SK-N-SH (cell line): Measurements from ENCODE around the gene SLC26A3.

Experiments used
- FOXM1 ChIP-seq: IDR thresholded peaks from 2 replicates; pipeline ENCODE4 v1.4.0; 2012; ENCODE audit warnings: low read depth, mild to moderate bottlenecking
- NFIC ChIP-seq: IDR thresholded peaks from 2 replicates; pipeline ENCODE4 v1.4.0; 2012; ENCODE audit warnings: borderline replicate concordance
- TF ChIP-seq, protein P1 (sequence below): IDR thresholded peaks from 2 replicates; pipeline ENCODE4 v1.6.1; 2012; ENCODE audit warnings: mild to moderate bottlenecking, low read depth, low read length, moderate library complexity
- TF ChIP-seq, protein P2 (sequence below): fragments of 200-600 bp; sonication (generic); IDR thresholded peaks from 2 replicates; pipeline ENCODE4 v1.6.1; 2017; ENCODE audit warnings: antibody characterized with exemption, mild to moderate bottlenecking, moderate library complexity

DNA sequence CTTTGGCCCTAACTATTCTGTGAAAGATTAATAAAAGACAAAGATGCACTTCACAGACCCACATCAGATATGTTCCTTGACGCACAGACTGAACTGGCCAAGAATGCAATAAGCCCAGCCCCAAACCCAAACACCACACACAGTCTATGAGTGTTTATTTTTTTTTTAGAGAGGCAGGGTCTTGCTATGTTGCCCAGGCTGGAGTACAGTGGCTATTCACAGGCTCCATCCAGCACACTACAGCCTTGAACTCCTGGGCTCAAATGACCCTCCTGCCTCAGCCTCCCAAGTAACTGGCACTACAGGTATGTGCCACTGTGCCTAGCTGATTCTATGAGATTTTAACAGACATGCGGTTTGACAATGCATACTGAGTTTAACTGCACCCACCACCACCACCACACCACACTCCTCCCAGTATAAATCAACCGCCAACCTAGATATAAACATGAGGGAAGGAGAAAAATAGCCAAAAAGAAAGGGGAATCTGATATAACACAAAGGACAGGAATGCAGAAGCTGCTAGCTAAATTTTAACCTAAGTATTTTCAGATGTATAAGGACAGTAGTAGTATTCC is 35.1 kb upstream of the SLC26A3 start:
- TF ChIP-seq, protein P1, sequence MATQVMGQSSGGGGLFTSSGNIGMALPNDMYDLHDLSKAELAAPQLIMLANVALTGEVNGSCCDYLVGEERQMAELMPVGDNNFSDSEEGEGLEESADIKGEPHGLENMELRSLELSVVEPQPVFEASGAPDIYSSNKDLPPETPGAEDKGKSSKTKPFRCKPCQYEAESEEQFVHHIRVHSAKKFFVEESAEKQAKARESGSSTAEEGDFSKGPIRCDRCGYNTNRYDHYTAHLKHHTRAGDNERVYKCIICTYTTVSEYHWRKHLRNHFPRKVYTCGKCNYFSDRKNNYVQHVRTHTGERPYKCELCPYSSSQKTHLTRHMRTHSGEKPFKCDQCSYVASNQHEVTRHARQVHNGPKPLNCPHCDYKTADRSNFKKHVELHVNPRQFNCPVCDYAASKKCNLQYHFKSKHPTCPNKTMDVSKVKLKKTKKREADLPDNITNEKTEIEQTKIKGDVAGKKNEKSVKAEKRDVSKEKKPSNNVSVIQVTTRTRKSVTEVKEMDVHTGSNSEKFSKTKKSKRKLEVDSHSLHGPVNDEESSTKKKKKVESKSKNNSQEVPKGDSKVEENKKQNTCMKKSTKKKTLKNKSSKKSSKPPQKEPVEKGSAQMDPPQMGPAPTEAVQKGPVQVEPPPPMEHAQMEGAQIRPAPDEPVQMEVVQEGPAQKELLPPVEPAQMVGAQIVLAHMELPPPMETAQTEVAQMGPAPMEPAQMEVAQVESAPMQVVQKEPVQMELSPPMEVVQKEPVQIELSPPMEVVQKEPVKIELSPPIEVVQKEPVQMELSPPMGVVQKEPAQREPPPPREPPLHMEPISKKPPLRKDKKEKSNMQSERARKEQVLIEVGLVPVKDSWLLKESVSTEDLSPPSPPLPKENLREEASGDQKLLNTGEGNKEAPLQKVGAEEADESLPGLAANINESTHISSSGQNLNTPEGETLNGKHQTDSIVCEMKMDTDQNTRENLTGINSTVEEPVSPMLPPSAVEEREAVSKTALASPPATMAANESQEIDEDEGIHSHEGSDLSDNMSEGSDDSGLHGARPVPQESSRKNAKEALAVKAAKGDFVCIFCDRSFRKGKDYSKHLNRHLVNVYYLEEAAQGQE = no peak
- TF ChIP-seq FOXM1 (no peak), NFIC (no peak)
- TF ChIP-seq, protein P2, sequence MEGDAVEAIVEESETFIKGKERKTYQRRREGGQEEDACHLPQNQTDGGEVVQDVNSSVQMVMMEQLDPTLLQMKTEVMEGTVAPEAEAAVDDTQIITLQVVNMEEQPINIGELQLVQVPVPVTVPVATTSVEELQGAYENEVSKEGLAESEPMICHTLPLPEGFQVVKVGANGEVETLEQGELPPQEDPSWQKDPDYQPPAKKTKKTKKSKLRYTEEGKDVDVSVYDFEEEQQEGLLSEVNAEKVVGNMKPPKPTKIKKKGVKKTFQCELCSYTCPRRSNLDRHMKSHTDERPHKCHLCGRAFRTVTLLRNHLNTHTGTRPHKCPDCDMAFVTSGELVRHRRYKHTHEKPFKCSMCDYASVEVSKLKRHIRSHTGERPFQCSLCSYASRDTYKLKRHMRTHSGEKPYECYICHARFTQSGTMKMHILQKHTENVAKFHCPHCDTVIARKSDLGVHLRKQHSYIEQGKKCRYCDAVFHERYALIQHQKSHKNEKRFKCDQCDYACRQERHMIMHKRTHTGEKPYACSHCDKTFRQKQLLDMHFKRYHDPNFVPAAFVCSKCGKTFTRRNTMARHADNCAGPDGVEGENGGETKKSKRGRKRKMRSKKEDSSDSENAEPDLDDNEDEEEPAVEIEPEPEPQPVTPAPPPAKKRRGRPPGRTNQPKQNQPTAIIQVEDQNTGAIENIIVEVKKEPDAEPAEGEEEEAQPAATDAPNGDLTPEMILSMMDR = no peak
